Activated naive CD8-positive, alpha-beta T cell treated with anti-CD3 and anti-CD28 coated beads, Interleukin-2, amount 50 U/mL, for 16 hours (primary cell): ENCODE results near the gene ACTRT2.

Experiments
- DNase-seq: peaks from one replicate; pipeline ENCODE4 v3.0.0-alpha.2; 2020; ENCODE audit warnings: low read depth, low spot score

Gene ACTRT2

DNA sequence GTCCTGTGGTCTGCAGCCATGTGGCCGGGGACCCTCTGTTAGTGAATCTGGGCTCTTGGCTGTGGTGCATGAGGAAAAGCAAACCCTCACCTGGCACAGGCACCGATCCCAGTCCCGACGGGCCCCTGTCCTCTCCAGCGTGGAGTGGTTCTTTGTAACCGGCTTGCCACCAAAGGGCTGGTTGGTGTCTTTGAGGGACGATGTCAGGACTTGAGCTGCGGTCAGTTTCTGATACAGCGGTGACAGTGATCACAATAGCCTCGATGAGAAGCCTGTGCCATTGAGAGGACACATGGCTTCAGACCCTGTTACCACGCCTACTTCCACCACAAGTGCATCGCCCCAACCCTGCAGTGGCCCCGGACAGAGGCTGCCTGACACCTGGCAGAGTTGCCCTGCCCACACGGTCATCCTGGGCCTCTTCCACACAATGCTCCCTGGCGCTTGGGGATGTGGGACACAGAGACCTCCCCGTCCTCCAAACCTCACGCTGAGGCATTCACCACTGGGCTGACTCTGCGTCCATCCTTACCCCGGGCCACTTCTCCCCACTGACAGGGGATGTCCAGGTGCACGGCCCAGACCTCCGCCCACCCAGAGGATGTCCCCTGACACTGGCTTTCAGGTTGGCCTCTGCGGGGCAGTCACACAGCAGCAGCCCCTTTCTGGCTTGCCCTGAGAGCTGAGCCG lies 18.8 kb upstream of the ACTRT2 start:
- DNase-seq = no peak

DNA sequence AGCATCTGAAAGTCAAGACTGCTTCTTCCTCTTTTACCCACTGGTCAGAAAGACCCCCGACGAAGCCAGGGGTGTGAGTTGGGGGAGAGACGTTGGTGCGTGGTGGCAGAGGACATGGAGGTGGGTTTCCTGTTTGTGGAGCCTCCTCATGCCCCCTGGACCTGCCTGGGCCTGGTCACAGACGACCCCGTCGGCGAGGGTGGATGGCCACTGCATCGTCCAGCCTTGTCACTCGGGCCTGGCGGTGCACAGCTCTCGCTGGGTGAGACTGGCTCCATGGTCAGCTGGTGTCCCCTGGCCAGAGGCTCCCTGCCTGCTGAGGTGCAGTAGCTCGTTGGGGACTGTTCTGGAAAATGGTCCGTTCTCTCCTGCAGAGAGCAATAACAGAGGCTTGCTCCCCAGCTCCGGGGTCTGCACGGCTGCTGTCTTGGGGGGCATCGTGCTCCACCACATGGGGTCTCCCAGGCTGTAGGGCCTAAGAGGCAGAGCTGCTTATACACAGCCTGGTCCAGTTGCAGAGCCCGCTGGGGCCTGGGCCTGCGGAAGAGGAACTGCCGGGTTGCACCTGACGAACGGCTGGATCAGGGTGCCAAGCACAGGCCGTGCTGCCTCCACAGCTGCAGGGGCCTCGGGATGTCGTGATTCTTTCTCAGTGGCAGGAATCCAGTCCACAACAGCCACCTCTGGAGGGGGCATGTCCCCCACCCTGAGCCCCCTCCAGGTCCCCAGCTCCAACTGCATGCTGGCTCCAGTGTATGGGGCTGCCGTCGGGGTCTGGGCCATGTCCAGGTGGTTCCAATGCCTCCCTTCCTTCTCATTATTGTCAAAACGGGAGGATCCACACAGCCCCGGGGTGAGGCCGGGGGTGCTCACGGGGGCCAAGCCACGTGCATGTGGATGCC lies 18.0 kb upstream of the ACTRT2 start:
- DNase-seq = no peak

DNA sequence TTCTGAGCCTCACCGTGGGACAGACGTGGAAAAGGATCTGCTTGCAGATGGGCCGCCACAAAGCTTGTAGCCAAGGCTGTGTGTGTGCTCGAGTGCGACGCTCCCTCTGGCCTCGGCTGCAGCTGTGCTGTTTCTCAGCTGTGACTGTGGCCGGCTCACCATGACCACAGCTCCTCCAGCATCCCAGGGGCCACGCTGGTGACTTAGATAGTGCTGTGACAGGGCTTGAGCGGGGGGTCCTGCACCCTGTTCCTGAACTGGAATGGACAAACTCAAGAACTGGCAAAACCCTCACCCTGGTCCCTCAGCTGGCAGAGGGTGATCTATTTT lies 17.4 kb upstream of the ACTRT2 start:
- DNase-seq = no peak

DNA sequence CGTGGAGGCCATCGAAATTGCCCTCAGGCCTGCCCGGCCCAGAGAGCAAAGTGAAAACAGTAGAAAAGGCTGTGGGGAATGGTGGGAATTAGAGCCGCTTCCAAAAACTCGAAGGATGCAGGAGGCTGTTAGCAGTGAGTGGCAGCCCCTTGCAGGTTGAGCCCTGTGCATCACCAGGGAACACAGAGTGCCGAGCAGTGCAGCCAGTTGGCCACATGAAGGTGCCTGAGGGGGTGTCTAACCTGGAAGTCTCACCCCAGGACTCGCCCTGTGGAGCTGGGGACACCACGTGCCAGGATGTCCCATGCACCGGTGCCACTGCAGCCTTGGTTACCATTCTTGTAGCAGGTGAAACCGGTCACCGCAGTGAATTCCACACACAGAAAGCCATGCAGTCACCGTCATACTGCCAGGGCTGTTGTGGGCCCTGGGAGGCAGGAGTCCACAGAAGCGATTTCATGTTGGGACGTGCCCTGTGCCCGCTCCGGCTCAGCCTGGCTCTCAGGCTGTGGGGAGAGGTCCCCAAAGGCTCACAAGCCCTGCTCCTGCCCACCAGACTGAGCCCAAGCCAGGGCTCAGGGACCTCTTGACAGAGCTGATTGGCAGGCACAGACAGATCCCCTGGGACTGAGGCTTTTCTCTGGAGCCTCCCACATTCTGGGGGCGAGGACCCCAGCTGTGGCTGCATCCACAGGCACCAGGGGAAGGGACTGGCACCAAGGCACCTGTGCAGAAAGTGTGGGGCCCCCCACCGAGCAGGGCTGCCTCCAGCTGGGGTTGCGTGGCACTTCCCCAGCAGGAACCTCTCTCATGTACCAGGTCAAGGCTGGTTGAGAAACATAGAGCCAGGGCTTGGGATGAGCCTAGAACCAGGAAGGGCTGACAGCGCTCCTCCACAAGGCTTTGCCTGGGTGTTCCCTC lies 16.7 kb upstream of the ACTRT2 start:
- DNase-seq = no peak

DNA sequence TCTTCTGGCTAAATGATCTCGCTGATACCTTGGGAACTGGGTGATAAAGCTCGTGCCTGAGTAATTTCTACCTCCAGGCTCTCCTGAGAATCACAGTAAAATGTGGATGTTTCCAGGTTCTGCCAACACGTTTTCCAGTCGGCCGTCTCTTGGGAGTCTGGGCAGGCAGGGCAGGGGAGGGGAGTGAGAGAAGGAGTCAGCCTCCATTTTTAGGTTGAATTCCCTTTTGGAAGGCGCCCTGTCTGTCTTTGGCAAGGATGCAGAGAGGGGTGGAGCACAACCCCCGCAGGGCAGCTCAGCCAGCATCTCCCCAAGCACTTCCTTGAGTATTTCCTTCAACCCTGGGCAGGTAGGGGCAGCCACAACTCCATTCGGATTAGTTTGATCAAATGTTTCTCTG lies 15.5 kb upstream of the ACTRT2 start:
- no peak for DNase-seq

DNA sequence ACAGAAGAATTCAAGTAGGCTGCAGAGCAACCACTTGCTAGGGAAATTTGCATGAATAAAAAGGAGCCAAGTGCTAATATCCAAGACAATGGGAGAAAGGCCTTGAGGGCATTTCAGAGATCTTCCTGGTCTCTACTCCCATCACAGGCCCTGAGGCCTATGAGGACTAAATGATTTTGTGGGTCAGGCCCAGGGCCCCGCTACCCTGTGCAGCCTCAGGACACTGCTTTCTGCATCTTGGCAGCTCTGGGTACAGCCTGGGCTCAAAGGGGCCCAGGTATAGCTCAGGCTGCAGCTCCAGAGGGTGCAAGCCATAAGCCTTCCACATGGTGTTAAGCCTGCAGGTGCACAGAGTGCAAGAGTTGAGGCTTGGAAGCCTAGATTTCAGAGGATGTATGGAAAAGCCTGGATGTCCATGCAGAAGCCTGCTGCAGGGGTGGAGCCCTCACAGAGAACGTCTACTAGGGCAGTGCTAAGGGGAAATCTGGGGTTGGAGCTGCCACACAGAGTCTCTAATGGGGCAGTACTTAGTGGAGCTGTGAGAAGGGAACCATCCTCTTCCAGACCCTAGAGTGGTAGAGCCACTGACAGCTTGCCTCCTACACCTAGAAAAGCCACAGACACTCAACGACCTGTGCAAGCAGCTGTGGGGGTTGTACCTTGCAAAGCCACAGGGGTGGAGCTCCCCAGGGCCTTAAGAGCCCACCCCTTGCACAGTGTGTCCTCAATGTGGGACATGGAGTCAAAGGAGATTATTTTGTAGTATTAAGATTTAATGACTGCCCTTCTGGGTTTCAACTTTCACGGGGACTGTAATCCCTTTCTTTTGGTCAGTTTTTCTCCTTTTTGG lies 13.7 kb upstream of the ACTRT2 start:
- no peak for DNase-seq

DNA sequence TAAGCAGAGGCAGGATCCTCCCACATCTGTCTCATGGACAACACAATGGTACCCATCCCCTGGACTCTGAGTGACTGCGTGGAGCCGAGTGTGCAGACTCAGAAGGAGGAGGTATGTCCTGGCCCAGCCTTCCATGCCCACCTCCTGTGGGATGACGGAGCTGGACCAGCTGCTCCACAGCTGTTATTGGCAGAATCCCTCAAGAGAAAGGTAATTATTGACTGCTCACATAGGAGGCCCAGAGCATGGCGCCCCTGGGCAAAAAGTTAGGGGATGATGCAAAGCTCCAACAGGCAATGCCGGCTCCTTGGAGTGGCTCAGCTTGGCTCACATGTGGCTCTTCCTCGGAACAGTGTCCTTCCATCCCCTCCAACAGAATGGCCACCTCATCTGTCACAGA lies 12.2 kb upstream of the ACTRT2 start:
- no peak for DNase-seq

DNA sequence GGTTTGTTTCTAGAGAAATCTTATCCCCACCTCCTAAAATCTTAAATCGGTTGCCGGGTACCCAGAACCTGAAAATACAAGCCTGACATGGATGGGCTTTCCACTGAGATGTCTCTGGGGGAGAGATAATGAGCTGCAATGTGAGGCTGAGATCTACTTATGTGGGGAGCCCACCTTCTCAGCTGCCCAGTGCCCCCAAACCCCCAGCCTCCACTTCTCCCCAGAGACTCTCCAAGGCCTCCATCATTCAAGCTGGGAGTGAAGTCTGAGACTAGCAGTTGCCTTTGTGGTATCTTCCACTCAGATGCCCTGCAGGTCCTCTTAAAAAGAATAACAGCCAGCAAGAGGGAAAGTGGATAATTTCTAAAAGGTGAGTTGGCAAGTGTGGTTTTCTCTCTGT lies 11.7 kb upstream of the ACTRT2 start:
- no peak for DNase-seq

DNA sequence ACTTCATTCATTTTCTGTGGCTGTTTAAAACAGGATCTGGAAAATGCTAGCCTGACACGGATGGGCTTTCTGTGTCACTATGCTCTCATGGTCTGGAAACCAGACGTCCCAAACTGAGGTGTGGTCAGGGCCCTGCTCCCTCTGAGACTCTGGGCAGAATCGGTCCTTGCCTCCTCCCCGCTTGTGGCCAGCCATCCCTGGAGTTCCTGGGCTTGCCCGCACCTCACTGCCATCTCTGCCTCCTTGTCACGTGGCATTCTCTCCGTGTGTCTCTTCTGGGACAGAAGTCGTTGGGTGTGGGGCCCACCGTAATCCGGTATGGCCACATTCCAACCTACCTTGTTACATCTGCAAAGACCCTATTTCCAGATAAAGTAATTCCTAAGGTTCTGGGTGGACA lies 10.1 kb upstream of the ACTRT2 start:
- no peak for DNase-seq

DNA sequence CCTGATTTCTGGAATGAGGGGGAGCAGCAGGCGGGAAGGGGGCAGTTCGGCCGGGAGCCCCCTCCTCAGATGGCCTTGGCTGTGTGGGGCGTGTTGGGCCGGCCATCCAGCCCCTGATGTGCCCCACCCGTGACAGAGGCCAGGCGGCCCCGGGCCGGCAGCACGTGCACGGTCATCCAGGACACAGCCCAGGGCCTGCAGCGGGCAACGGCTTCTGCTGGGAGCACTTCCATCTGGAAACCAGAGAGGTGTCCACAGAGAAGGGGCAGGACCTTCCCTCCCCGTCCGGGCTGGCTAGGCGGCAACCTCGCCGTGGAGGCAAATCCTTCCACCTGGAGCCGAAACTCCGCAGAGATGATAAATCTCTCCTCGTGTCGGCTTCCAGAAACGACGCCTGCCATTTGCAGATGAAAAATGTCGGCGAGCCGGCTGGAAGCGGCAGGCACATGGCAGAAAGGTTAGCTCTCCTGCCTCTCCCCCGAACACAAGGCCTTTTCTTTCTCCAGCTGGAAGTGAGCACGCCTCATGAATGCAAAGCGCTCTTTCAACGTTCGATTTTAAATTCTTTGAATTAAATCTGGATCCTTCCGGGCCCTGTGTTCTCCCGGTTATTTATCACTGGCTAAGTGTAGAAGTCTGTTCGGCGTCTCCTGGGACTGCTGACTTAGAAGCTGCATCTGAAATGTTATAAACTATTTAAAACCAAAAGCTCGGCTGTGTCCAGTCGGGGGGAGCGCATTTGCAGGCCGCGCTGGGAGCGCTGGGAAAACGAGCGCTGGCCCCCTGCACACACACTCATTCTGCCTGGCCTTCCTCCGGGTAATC lies 9.4 kb upstream of the ACTRT2 start:
- no peak for DNase-seq

DNA sequence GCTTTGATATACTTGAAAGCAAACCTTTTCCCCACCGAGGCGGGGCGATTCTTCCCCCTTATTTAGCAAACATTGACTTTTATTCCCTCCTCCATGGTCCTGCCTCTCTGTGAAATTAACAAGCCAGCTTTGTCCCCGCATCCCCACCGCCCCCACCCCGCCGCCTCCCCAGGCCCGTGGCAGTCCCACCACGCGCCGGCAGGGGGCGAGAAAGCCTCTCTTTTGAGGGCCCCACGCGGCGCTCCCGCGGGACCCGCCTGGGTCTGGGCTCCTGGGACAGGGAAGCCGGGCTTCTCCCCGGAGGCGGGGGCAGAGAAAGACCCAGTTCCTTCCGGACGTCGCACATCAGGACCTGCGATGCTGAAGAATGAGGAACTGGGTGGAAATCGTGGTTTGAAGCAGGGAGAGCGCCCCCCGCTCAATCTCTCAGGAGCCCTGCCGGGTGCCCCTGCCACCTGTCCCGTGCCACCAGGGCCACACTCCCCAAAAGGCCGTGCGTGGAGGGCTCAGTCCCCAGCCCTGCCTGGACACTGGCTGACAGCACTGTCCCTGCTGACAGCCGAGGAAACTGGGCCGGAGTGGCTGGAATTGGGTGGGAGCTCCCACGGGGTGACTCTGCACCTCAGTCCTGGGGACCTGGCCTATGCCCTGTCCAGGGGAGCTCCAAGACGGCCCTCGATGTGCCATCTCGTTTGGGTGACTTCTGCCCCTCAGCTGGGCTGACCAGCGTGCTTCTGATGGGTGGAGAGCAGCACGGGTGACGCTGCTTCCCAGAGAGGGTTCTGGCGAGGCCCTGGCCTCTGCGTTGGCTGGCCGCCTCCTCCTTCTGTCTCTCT lies 8.6 kb upstream of the ACTRT2 start:
- peak; percentile 16 for DNase-seq

DNA sequence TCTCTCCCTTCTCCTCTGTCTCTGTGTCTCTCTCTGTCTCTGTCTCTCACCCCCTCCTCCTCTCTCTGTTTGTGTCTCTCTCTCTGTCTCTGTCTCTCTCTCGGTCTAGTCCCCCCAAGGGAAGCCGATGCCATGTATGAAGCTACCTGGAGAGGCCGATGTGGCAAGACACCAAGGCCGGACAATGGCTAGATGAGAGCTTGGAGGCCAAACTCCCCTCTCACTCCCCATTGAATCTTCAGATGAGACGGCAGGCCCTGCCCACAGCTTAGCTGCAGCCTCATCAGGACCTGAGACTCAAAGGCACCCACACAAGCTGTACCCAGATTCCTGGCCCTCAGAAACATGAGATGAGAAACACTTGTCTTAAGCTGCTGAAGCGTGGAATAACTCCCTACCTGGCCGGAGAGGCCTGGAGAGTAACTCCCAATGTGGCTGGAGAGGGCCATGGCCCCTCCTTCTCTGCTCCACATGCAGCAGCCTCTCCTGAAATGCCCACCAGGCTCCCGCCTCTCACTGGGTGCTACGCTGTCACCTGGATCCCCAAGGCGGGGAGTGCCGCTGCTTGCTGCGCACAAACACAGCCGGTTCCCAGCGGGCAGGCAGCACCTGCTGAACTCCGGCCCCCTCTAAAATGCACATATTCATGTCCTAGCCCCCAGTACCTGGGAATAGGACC lies 7.8 kb upstream of the ACTRT2 start:
- no peak for DNase-seq

DNA sequence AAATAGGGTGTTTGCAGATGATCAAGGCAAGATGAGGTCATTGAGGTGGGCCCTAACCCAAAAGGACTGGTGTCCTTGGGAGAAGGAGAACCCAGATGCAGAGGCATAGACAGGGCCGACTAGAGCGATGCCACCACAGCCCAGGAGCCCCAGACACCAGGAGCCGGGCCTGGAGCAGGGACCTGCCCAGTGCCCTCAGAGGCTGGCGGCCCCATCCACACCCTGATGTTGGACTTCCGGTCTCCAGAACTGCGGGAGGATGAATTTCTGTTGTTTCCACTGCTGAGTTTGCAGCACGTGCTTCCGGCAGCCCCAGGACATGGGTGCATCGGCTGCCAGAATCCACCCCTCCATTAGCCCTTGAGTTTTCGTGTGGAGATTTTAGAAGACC lies 7.2 kb upstream of the ACTRT2 start:
- DNase-seq = no peak

DNA sequence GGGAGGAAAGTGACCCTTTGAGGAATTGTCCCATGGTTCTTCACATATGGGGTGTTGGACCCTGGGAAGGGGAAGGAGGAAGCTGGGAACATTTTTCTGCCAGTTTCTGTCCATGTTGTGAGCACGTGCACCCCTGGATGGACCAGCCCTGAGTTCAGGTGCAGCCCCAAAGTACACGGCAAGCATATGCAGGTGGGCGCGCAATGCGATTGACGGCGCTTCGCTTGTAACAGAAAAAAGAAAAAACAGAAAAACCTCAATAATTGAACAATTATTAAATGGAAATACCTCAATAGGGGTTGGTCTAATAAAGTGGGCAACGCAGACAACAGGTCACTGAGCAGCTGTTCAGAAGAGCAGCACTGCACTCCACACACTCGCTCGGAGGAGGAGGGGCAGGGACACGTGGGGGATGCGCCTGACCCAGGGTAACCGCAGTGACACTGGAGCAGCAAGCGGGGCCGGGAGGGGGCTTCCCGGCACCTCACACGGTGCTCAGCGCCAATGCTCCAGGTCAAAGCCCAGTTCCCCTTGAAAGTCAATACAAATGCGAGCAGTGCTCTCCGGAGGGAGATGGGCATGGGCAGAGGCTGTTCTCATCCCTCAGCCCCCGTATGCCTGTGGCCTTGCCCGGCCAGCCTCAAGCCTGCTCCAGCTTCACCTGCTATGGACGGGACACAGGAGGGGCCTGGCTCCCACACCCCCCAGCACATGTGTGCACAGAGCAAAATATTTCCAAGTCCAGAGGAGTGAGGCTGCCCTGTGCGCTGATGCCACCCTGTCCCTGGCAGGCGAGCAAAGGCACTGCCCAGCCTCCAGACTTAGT lies 6.6 kb upstream of the ACTRT2 start:
- DNase-seq = no peak

DNA sequence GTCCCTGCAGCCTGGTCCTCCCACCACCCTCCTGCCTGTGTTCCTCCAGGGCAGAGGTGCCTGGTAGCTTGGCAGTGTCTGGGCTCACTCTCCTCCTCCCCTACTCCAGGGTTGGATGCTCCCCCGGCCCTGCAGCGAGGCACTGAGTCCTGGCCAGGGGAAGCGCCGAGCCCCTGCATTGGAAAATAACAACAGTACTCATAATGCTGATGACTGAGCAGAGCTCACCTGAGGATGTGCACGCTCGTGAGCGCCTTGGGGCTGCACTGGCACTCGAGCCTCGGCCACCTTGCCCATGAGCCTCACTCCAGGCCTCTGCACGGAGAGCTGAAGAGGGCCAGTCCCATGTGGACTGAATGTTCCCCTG lies 6.0 kb upstream of the ACTRT2 start:
- DNase-seq = no peak

DNA sequence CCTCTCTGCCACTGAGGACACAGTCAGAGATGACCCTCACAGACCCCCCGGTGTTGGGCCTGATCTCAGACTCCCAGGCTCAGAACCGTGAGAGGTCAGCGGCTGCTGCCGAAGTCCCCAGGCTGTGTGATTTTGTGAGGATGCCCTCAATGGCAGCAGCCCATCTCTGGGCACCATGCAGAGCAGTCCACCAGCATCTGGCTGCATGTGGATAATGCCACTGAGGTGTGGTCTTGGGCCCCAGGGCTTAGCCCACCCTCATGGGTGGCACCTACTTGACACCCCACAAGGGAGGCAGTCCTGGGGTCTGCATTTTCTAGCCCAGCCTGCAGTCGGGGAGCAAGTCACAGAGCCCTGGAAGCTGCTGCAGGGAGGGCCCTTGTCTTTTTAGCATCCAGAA lies 5.5 kb upstream of the ACTRT2 start:
- DNase-seq = no peak

DNA sequence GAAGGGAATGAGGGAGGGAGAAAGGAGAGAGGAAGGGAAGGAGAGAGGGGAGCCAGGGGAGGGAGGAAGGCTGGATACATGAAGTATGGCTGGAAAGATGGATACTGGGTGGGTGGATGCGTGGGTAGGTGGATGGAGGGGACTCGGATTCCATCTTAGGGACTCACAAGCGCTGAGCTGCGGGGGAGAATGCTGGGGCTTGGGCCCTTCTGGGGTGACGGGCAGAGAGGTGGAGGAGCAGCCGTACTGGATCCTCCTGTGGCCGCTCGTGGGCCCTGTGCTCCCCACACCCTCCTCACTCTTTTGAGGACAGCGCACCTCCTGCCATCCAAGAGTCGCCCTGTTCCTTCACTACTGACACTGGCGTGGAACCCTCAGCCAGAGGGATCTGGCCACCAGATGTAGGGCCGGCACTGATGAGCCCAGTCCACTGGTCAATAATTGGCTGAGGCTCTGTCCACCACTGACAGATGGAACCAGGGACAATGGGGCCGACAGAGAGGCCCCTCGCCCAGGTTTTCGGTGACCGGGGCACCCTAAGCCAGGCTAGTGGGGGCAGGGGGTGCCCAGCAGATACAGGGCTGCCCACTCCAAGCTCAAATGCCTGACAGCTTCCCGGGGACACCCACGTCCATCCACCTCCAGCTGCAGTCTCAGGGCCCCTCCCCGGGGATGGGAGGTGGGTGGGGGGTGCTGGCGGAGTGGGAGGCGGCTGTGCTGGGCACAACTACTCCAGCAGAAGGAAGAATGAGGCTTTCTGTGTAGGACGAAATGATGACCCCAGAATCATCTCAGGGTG lies 4.4 kb upstream of the ACTRT2 start:
- no peak for DNase-seq
